ENCODE measurements around the gene PHOX2B. TPM values are rescaled to one million over a fixed set of nuclear protein-coding genes. Genes with fewer than 3 reads are reported as not detected.
A peak's percentile ranks its signal among the peaks of the same experiment; 100 is the strongest.
"Not testable (repeated sequence)": the region's sequence is repeated elsewhere in the genome, so short reads cannot be mapped to it uniquely, and the experiment has no call there.

Gene PHOX2B
- polyA plus RNA-seq, 2 of the 4 experiments (the other 2 are of a cell fraction), result not detected

DNA sequence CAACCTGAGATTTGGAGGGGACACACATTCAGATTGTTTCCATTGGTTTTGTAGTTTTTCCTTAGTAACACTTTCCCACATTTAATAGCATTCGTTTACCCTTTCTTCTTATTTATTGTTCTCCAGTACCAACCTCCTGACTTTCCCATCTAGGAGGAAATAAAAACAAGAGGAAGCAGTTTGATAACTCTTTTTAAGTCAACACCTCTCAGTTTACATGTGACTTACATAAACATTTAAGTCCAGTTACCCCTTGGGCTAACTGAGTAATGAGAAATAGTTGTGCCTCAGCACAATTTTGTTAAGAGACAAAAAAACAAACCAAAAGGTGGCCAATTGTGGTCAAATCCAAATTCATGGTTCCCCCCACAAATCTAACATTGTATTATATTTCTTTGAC, 34.8 kb downstream of the PHOX2B start:
- CTCF ChIA-PET, result no interaction called here
- Histone ChIP-seq H3K4me1 (peaks cover 25% of the 10 kb centered on the region), H3K9me3 (no peaks in the 10 kb centered on the region), H3K27ac (no peak overlapping the region), H3K4me2 (no peak overlapping the region), H3K4me3 (no peak overlapping the region)
- no peak for ATAC-seq
- FAIRE-seq, result no peak
- TF ChIP-seq SMC3 (IDR thresholded peaks at IDR 0.05) (no peak), NPAS2 (CRISPR knock-in tag; IDR thresholded peaks at IDR 0.05; ENCODE audit: borderline replicate concordance) (no peak), CBX8 (IDR thresholded peaks at IDR 0.05) (no peak), CEBPB (IDR thresholded peaks at IDR 0.05) (no peak), BCL3 (IDR thresholded peaks at IDR 0.05) (no peak)
- TF ChIP-seq, protein P1, sequence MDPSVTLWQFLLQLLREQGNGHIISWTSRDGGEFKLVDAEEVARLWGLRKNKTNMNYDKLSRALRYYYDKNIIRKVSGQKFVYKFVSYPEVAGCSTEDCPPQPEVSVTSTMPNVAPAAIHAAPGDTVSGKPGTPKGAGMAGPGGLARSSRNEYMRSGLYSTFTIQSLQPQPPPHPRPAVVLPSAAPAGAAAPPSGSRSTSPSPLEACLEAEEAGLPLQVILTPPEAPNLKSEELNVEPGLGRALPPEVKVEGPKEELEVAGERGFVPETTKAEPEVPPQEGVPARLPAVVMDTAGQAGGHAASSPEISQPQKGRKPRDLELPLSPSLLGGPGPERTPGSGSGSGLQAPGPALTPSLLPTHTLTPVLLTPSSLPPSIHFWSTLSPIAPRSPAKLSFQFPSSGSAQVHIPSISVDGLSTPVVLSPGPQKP (IDR thresholded peaks at IDR 0.05; ENCODE audit: low read depth, low read length), result no peak
- TF ChIP-seq, protein P2, sequence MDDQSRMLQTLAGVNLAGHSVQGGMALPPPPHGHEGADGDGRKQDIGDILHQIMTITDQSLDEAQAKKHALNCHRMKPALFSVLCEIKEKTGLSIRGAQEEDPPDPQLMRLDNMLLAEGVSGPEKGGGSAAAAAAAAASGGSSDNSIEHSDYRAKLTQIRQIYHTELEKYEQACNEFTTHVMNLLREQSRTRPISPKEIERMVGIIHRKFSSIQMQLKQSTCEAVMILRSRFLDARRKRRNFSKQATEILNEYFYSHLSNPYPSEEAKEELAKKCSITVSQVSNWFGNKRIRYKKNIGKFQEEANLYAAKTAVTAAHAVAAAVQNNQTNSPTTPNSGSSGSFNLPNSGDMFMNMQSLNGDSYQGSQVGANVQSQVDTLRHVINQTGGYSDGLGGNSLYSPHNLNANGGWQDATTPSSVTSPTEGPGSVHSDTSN (IDR thresholded peaks at IDR 0.05), result no peak
- 79% methylated on average over 1 of the region's 1 CpG for WGBS (ENCODE audit: missing lambda C conversion rate)
- POLR2A ChIA-PET, result no interaction called here
- no peak for DNase-seq (ENCODE audit: low read depth in 1 of 2, low spot score in 1 of 2)

DNA sequence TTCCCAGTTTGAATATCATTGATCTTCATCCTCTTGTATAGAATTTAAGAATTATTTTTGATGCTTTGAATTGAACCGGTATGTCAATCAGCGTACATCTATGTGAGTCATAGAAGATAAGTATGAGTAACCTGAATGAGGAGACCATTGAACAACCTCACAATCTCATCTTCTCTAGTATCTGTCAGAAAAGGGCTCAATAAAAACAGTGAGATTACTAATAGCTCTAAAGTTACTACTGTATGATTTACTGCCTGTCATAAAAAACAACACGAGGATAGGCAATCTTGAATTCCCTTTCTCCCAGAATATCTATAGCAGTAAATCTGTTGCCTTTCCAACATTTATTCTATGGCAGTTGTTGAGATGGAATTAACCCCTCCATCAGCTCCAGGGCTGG, 36.1 kb downstream of the PHOX2B start:
- CTCF ChIA-PET, result interaction anchor here (1.2 kb wide), 1 partner anchor 14 kb away, joined by 3 read pairs; no protein-coding TSS in a partner anchor
- no peak for FAIRE-seq

DNA sequence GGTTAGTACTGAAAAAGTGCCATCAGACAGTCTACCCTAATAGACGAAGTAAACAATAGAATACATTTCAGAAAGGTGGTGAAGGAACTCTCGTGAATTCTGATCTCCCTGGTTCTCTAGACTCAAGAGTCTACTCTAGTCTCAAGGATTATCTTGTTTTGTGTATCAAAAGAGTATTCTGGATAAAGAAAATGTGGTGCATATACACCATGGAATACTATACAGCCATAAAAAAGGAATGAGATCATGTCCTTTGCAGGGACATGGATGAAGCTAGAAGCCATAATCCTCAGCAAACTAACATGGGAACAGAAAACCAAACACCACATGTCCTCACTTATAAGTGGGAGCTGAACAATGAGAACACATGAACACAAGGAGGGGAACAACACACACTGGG, 36.9 kb downstream of the PHOX2B start:
- Histone ChIP-seq H3K27ac (peak overlapping the region in 1 of 2 experiments; percentile 78; a peak in 1 of 6 replicates), H3K4me1 (peaks cover 27% of the 10 kb centered on the region)
- H3K9me3 ChIP-seq; H3K4me2 ChIP-seq; DNase-seq (ENCODE audit: low read depth in 1 of 2, low spot score in 1 of 2); ATAC-seq; H3K4me3 ChIP-seq; POLR2A ChIA-PET; FAIRE-seq: not testable (repeated sequence)
- CTCF ChIA-PET, result interaction anchor here (1.2 kb wide), 1 partner anchor 13 kb away, joined by 3 read pairs; no protein-coding TSS in a partner anchor
- WGBS (ENCODE audit: missing lambda C conversion rate), result 78% methylated on average over 2 of the region's 2 CpGs

More for the DNA sequence above, 36.1 kb downstream of the PHOX2B start:
- no peak for TF ChIP-seq JUN (IDR thresholded peaks at IDR 0.05)
- TF ChIP-seq ZC3H11A (IDR thresholded peaks at IDR 0.05), result no peak
- no peak for TF ChIP-seq FOSL2 (IDR thresholded peaks at IDR 0.05)
- TF ChIP-seq FOSL2 (CRISPR knock-in tag; IDR thresholded peaks at IDR 0.05), result peak; percentile 12; the same call in 1 of the 2 replicates
- TF ChIP-seq RCOR1 (IDR thresholded peaks at IDR 0.05; ENCODE audit: low read depth, low read length), result no peak
- no peak for TF ChIP-seq RFX5 (IDR thresholded peaks at IDR 0.05)
- no peak overlapping the region for H3K4me3 ChIP-seq
- peaks cover 27% of the 10 kb centered on the region for H3K4me1 ChIP-seq
- 42% methylated on average over 3 of the region's 3 CpGs for WGBS (ENCODE audit: missing lambda C conversion rate)
- H3K9me3 ChIP-seq, result no peaks in the 10 kb centered on the region
- POLR2A ChIA-PET, result no interaction called here
- ATAC-seq (no peak), DNase-seq (ENCODE audit: low read depth in 1 of 2, low spot score in 1 of 2) (no peak)
- H3K4me2 ChIP-seq, result no peak overlapping the region
- H3K27ac ChIP-seq, result no peak overlapping the region

- WGBS (ENCODE audit: missing lambda C conversion rate), result 21% methylated on average over 5 of the region's 5 CpGs
- FAIRE-seq (no peak), ATAC-seq (peak; percentile 76 to 80; a peak in 5 of 6 replicates), DNase-seq (ENCODE audit: low read depth in 1 of 2, low spot score in 1 of 2) (peak; percentile 38 to 82)
- H3K4me3 ChIP-seq, result no peak overlapping the region
- CTCF ChIA-PET, result interaction anchor here (1.5 kb wide), 1 partner anchor 8 kb away, joined by 4 read pairs; no protein-coding TSS in a partner anchor
- H3K4me2 ChIP-seq, result peak overlapping the region; percentile 62
- H3K9me3 ChIP-seq, result no peaks in the 10 kb centered on the region
- peak overlapping the region; percentile 54 to 78 for H3K27ac ChIP-seq
- POLR2A ChIA-PET, result no interaction called here
- H3K4me1 ChIP-seq, result peaks cover 27% of the 10 kb centered on the region
- no peak for TF ChIP-seq RFX5 (IDR thresholded peaks at IDR 0.05)
- TF ChIP-seq MAFK (IDR thresholded peaks at IDR 0.05; ENCODE audit: partially characterized antibody), result no peak
- TF ChIP-seq CHD4 (IDR thresholded peaks at IDR 0.05; ENCODE audit: borderline replicate concordance), result no peak
- peak; percentile 10; the same call in 1 of the 2 replicates for TF ChIP-seq GATA3 (IDR thresholded peaks at IDR 0.05; ENCODE audit: borderline replicate concordance)
- no peak for TF ChIP-seq ESRRA (IDR thresholded peaks at IDR 0.05; ENCODE audit: borderline replicate concordance, low read length)
- no peak for TF ChIP-seq FOXS1 (CRISPR knock-in tag; IDR thresholded peaks at IDR 0.05)
- TF ChIP-seq MYC (IDR thresholded peaks at IDR 0.05; ENCODE audit: borderline replicate concordance, low read length), result no peak
- TF ChIP-seq REST (IDR thresholded peaks at IDR 0.05), result no peak
- TF ChIP-seq HOXA7 (CRISPR knock-in tag; IDR thresholded peaks at IDR 0.05), result no peak
- TF ChIP-seq FOSL2 (IDR thresholded peaks at IDR 0.05), result no peak
- peak; percentile 73 for TF ChIP-seq FOSL2 (CRISPR knock-in tag; IDR thresholded peaks at IDR 0.05)
Observed at GRCh38 chr4:41709844-41710481, 38.6 kb downstream of the PHOX2B start.

Measured in A549 (cell line).